IMR-90 (cell line): ENCODE measurements around the gene GBP6. TPM values are rescaled to one million over a fixed set of nuclear protein-coding genes. Genes with fewer than 3 reads are reported as not detected.

Source experiments
- ATAC-seq: fragments of 200-7000 bp; cut with Tn5 transposase; 2 replicates; pipeline ENCODE4 v1.9.1; 2020; ENCODE audit warnings: low read depth, mild to moderate bottlenecking, moderate library complexity
- BruUV-seq: library from RNA; stranded (reverse); fragments of 400-500 nt; replicated peaks from 2 replicates; lab custom pipeline; 2021; lab: Mats Ljungman, UMichigan
- CTCF ChIA-PET: fragments of 300-600 bp; formaldehyde crosslinking; extraction: SDS; loops from one replicate; lab custom pipeline; 2021; ENCODE audit warnings: antibody characterized with exemption; lab: Yijun Ruan, JAX
- POLR2A ChIA-PET: fragments of 300-600 bp; sonication (Branson Sonifier 250); formaldehyde crosslinking; loops from one replicate; lab custom pipeline; 2022; ENCODE audit warnings: antibody characterized with exemption; ENCODE audit not compliant: unreplicated experiment; lab: Charles Lee
- DNase-seq: peaks from one replicate; pipeline ENCODE4 v3.0.0; 2013
- H2AFZ ChIP-seq: replicated peaks from 2 replicates; pipeline ENCODE3; 2013; ENCODE audit warnings: low read length, mild to moderate bottlenecking; ENCODE audit not compliant: poor library complexity
- H2AK5ac ChIP-seq: 2 replicates; pipeline ENCODE4 v1.6.1; 2013; ENCODE audit warnings: low read depth, low read length, inconsistent platforms
- H2AK9ac ChIP-seq: replicated peaks from 2 replicates; pipeline ENCODE3; 2013; ENCODE audit warnings: mild to moderate bottlenecking, low read depth, low read length, moderate library complexity; ENCODE audit not compliant: poor library complexity
- H2BK120ac ChIP-seq: 2 replicates; pipeline ENCODE4 v1.6.1; 2013; ENCODE audit warnings: low read depth, low read length, inconsistent platforms
- H2BK15ac ChIP-seq: 3 replicates; pipeline ENCODE4 v1.6.1; 2013; ENCODE audit warnings: low read depth, low read length, inconsistent platforms
- H2BK20ac ChIP-seq: 2 replicates; pipeline ENCODE4 v1.6.1; 2013; ENCODE audit warnings: low read depth, mild to moderate bottlenecking, inconsistent platforms, low read length, moderate library complexity
- H2BK5ac ChIP-seq: 2 replicates; pipeline ENCODE4 v1.6.1; 2013; ENCODE audit warnings: mild to moderate bottlenecking, low read depth, low read length, inconsistent platforms; ENCODE audit not compliant: poor library complexity, severe bottlenecking
- H3K14ac ChIP-seq: replicated peaks from 2 replicates; pipeline ENCODE4 v1.6.1; 2013; ENCODE audit warnings: low read depth, low read length, inconsistent platforms
- H3K18ac ChIP-seq: 2 replicates; pipeline ENCODE4 v1.6.1; 2013; ENCODE audit warnings: low read depth, low read length, control low read depth
- H3K23ac ChIP-seq: 2 replicates; pipeline ENCODE4 v1.6.1; 2013; ENCODE audit warnings: low read depth, low read length, inconsistent platforms
- H3K27ac ChIP-seq: 2 replicates; pipeline ENCODE4 v1.5.1; 2013; ENCODE audit warnings: mild to moderate bottlenecking, control low read depth, low read length; ENCODE audit not compliant: insufficient read depth
- H3K27me3 ChIP-seq: 2 replicates; pipeline ENCODE4 v1.6.1; 2013; ENCODE audit warnings: low read length; ENCODE audit not compliant: control insufficient read depth, insufficient read depth
- H3K36me3 ChIP-seq: 2 replicates; pipeline ENCODE4 v1.6.1; 2013; ENCODE audit warnings: low read length, mixed read lengths; ENCODE audit not compliant: control insufficient read depth, insufficient read depth
- H3K4ac ChIP-seq: 2 replicates; pipeline ENCODE4 v1.6.1; 2013; ENCODE audit warnings: low read depth, low read length, inconsistent platforms
- H3K4me1 ChIP-seq: 2 replicates; pipeline ENCODE4 v1.6.1; 2013; ENCODE audit warnings: low read length, mixed read lengths; ENCODE audit not compliant: control insufficient read depth, insufficient read depth
- H3K4me2 ChIP-seq: 2 replicates; pipeline ENCODE4 v1.6.1; 2013; ENCODE audit warnings: low read depth, mild to moderate bottlenecking, control low read depth, low read length, moderate library complexity
- H3K4me3 ChIP-seq: 2 replicates; pipeline ENCODE4 v1.5.1; 2013; ENCODE audit warnings: low read depth, mild to moderate bottlenecking, control low read depth, low read length, moderate library complexity; ENCODE audit not compliant: insufficient read depth
- H3K56ac ChIP-seq: 2 replicates; pipeline ENCODE4 v1.6.1; 2013; ENCODE audit warnings: low read length, inconsistent platforms; ENCODE audit not compliant: insufficient read depth; ENCODE audit errors: extremely low read depth
- H3K79me1 ChIP-seq, 2 experiments: 2 replicates each; pipeline ENCODE4 v1.6.1; 2013; ENCODE audit warnings: low read length in 2 of 2, inconsistent platforms in 1 of 2, low read depth in 1 of 2
- H3K9ac ChIP-seq: 2 replicates; pipeline ENCODE4 v1.6.1; 2013; ENCODE audit warnings: low read depth, low read length, control low read depth
- H3K9me1 ChIP-seq: 2 replicates; pipeline ENCODE4 v1.6.1; 2013; ENCODE audit warnings: low read length, inconsistent platforms; ENCODE audit not compliant: insufficient read depth
- H3K9me3 ChIP-seq: 2 replicates; pipeline ENCODE4 v1.6.1; 2013; ENCODE audit warnings: low read length; ENCODE audit not compliant: control insufficient read depth, insufficient read depth
- H4K20me1 ChIP-seq: 2 replicates; pipeline ENCODE4 v1.6.1; 2013; ENCODE audit warnings: low read length, inconsistent platforms; ENCODE audit not compliant: insufficient read depth
- H4K5ac ChIP-seq: 2 replicates; pipeline ENCODE4 v1.6.1; 2013; ENCODE audit warnings: mild to moderate bottlenecking, low read depth, low read length, control low read depth
- H4K8ac ChIP-seq, 2 experiments: 2 replicates each; pipeline ENCODE4 v1.6.1; 2013; ENCODE audit warnings: low read depth in 2 of 2, low read length in 2 of 2, control low read depth in 1 of 2, inconsistent platforms in 1 of 2
- H4K91ac ChIP-seq: 2 replicates; pipeline ENCODE4 v1.6.1; 2013; ENCODE audit warnings: low read depth, low read length, inconsistent platforms; ENCODE audit not compliant: insufficient read depth
- BHLHE40 ChIP-seq: fragments of 150-350 bp; IDR thresholded peaks from 2 replicates; pipeline ENCODE4 v1.6.1; 2016; ENCODE audit warnings: mild to moderate bottlenecking, low read depth, low read length
- CEBPB ChIP-seq: IDR thresholded peaks from 2 replicates; pipeline ENCODE4 v1.6.1; 2012; ENCODE audit warnings: low read depth, low read length, improper control_type of control experiment
- CHD1 ChIP-seq: IDR thresholded peaks from 2 replicates; pipeline ENCODE4 v1.6.1; 2012; ENCODE audit warnings: low read depth, low read length, improper control_type of control experiment
- FOS ChIP-seq: fragments of 150-350 bp; IDR thresholded peaks from 2 replicates; pipeline ENCODE4 v1.6.1; 2016; ENCODE audit warnings: low read depth, low read length
- MAFK ChIP-seq: IDR thresholded peaks from 2 replicates; pipeline ENCODE4 v1.6.1; 2012; ENCODE audit warnings: low read depth, low read length, improper control_type of control experiment
- MAZ ChIP-seq: IDR thresholded peaks from 2 replicates; pipeline ENCODE4 v1.6.1; 2012; ENCODE audit warnings: low read depth, mild to moderate bottlenecking, low read length, improper control_type of control experiment, moderate library complexity, borderline replicate concordance
- MXI1 ChIP-seq: IDR thresholded peaks from 2 replicates; pipeline ENCODE4 v1.6.1; 2012; ENCODE audit warnings: low read depth, mild to moderate bottlenecking, low read length, moderate library complexity, borderline replicate concordance
- NFE2L2 ChIP-seq: fragments of 150-350 bp; IDR thresholded peaks from 2 replicates; pipeline ENCODE4 v1.6.1; 2016; ENCODE audit warnings: low read depth, mild to moderate bottlenecking, low read length
- POLR2A ChIP-seq: IDR thresholded peaks from 2 replicates; pipeline ENCODE4 v1.6.1; 2012; ENCODE audit warnings: mild to moderate bottlenecking, low read depth, low read length
- RAD21 ChIP-seq: IDR thresholded peaks from 2 replicates; pipeline ENCODE4 v1.6.1; 2012; ENCODE audit warnings: low read length, improper control_type of control experiment
- RCOR1 ChIP-seq: IDR thresholded peaks from 2 replicates; pipeline ENCODE4 v1.6.1; 2012; ENCODE audit warnings: mild to moderate bottlenecking, low read length, improper control_type of control experiment; ENCODE audit not compliant: insufficient replicate concordance
- RFX5 ChIP-seq: IDR thresholded peaks from 2 replicates; pipeline ENCODE4 v1.8.0; 2012; ENCODE audit warnings: low read depth, mild to moderate bottlenecking, low read length, moderate library complexity
- SMC3 ChIP-seq: fragments of 150-350 bp; IDR thresholded peaks from 2 replicates; pipeline ENCODE4 v1.6.1; 2016; ENCODE audit warnings: low read depth, mild to moderate bottlenecking, antibody characterized with exemption, low read length, moderate library complexity
- USF2 ChIP-seq: fragments of 150-350 bp; IDR thresholded peaks from 2 replicates; pipeline ENCODE4 v1.6.1; 2017; ENCODE audit warnings: mild to moderate bottlenecking, antibody characterized with exemption, low read length, low read depth
- WGBS, 2 experiments: methylation state at CpG; one replicate each; pipeline versions ENCODE4 v1.1.5 to v1.1.7; 2013; ENCODE audit warnings: missing lambda C conversion rate in 2 of 2; ENCODE audit not compliant: insufficient read length in 1 of 2; ENCODE audit errors: extremely low coverage in 2 of 2; 5-methylcytosine and 5-hydroxymethylcytosine counted together
- dilution Hi-C: fragments of 300-500 bp; cut with HindIII; formaldehyde crosslinking; loops from one replicate; pipeline ENCODE4 v1.14.3; 2018; ENCODE audit warnings: low sequenced_read_pairs; ENCODE audit not compliant: unreplicated experiment
- in situ Hi-C: fragments of 300-500 bp; cut with MboI; formaldehyde crosslinking; loops from 3 replicates; pipeline ENCODE4 v1.14.3; 2019; ENCODE audit warnings: low sequenced_read_pairs, inconsistent platforms, mixed read lengths
- intact Hi-C: fragments of 100-400 bp; cut with micrococcal nuclease; formaldehyde crosslinking; loops from 2 replicates; pipeline ENCODE4 v1.10.0; 2022
- polyA plus RNA-seq, 3 experiments: library from polyadenylated mRNA; depleted of rRNA; stranded (reverse); fragments of >200 nt; gene quantifications; 2 replicates each; pipeline ENCODE4 v1.2.3, GENCODE V29; 2012; ENCODE audit warnings: low replicate concordance in 1 of 3
- total RNA-seq: library from RNA; depleted of rRNA; stranded (reverse); fragments of >200 nt; gene quantifications from 2 replicates; pipeline ENCODE4 v1.2.3, GENCODE V29; 2012
- TF ChIP-seq, protein P1 (sequence below): fragments of 150-350 bp; IDR thresholded peaks from 2 replicates; pipeline ENCODE4 v1.6.1; 2016; ENCODE audit warnings: low read depth, mild to moderate bottlenecking, low read length, moderate library complexity, borderline replicate concordance
- TF ChIP-seq, protein P2 (sequence below): conservative IDR thresholded peaks from 2 replicates; pipeline ENCODE4 v1.5.1; 2012; ENCODE audit warnings: mild to moderate bottlenecking, low read depth, low read length, improper control_type of control experiment

GBP6 gene
- total and polyA plus RNA-seq, 2 of the 4 experiments (the other 2 are of a cell fraction) = not detected

DNA sequence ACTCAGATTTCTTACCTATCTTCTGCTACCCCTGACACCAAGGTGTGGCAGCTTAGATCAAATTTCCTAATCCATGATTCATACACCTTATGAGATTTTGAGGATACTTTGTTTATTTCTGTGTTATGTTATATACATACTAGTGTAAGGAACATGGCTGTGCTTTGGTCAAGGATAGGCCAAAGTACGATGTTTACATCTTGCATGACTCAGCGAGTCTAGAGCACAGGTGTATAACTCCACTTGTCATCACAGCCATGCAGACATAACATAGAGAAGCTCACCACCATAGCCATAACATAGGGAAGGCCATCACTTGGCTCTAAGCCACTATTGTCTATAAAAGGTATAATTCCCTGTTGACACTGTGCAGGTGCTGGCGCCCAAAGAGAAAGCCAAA lies 61.2 kb downstream of the GBP6 start:
- Histone ChIP-seq H2AFZ (no peak overlapping the region), H3K9me1 (no peaks in the 10 kb centered on the region), H3K23ac (no peak overlapping the region), H4K91ac (no peak overlapping the region), H3K14ac (no peak overlapping the region), H2AK9ac (no peak overlapping the region), H3K9me3 (no peaks in the 10 kb centered on the region), H3K27me3 (no peaks in the 10 kb centered on the region), H3K9ac (no peak overlapping the region), H4K8ac (no peak overlapping the region), H4K20me1 (no peaks in the 10 kb centered on the region), H3K18ac (no peak overlapping the region), H2AK5ac (no peak overlapping the region), H2BK5ac (no peak overlapping the region), H2BK120ac (no peak overlapping the region), H4K5ac (no peak overlapping the region), H2BK20ac (no peak overlapping the region), H3K27ac (no peak overlapping the region), H3K79me1 (no peaks in the 10 kb centered on the region), H3K36me3 (no peaks in the 10 kb centered on the region), H3K4ac (no peak overlapping the region), H3K4me2 (no peak overlapping the region), H3K4me3 (no peak overlapping the region), H3K4me1 (no peaks in the 10 kb centered on the region), H2BK15ac (no peak overlapping the region), H3K56ac (no peak overlapping the region)
- dilution Hi-C loops = no loop called here
- in situ Hi-C loops = no loop called here
- no peak for DNase-seq
- BruUV-seq = no TSS peak
- ChIA-PET POLR2A (no interaction called here), CTCF (no interaction called here)
- intact Hi-C loops = no loop called here
- 40% methylated on average over 1 of the region's 3 CpGs; no CpG with 5 or more reads in 1 of the 2 experiments for WGBS, 2 experiments
- TF ChIP-seq NFE2L2 = no peak
- TF ChIP-seq CEBPB = no peak
- TF ChIP-seq POLR2A = no peak
- no peak for TF ChIP-seq CHD1
- no peak for TF ChIP-seq USF2
- no peak for TF ChIP-seq RFX5
- TF ChIP-seq RCOR1 = no peak
- TF ChIP-seq BHLHE40 = no peak
- no peak for TF ChIP-seq SMC3
- no peak for TF ChIP-seq FOS
- TF ChIP-seq RAD21 = no peak
- TF ChIP-seq, protein P1, sequence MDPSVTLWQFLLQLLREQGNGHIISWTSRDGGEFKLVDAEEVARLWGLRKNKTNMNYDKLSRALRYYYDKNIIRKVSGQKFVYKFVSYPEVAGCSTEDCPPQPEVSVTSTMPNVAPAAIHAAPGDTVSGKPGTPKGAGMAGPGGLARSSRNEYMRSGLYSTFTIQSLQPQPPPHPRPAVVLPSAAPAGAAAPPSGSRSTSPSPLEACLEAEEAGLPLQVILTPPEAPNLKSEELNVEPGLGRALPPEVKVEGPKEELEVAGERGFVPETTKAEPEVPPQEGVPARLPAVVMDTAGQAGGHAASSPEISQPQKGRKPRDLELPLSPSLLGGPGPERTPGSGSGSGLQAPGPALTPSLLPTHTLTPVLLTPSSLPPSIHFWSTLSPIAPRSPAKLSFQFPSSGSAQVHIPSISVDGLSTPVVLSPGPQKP = no peak
- TF ChIP-seq MAFK = no peak
- TF ChIP-seq MXI1 = no peak
- TF ChIP-seq, protein P2, sequence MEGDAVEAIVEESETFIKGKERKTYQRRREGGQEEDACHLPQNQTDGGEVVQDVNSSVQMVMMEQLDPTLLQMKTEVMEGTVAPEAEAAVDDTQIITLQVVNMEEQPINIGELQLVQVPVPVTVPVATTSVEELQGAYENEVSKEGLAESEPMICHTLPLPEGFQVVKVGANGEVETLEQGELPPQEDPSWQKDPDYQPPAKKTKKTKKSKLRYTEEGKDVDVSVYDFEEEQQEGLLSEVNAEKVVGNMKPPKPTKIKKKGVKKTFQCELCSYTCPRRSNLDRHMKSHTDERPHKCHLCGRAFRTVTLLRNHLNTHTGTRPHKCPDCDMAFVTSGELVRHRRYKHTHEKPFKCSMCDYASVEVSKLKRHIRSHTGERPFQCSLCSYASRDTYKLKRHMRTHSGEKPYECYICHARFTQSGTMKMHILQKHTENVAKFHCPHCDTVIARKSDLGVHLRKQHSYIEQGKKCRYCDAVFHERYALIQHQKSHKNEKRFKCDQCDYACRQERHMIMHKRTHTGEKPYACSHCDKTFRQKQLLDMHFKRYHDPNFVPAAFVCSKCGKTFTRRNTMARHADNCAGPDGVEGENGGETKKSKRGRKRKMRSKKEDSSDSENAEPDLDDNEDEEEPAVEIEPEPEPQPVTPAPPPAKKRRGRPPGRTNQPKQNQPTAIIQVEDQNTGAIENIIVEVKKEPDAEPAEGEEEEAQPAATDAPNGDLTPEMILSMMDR = no peak
- TF ChIP-seq MAZ = no peak
- no peak for ATAC-seq
